GM03348 (cell line): ENCODE data around the gene FRMPD1.
"Not testable (repeated sequence)": the region's sequence is repeated elsewhere in the genome, so short reads cannot be mapped to it uniquely, and the experiment has no call there.

Experiments
- DNase-seq: peaks from one replicate; pipeline ENCODE4 v3.0.0; 2012; ENCODE audit warnings: low spot score

The FRMPD1 gene

GRCh38 chr9:37732952-37733351, 82.2 kb downstream of the FRMPD1 start:
- no peak for DNase-seq

GRCh38 chr9:37739222-37739621, 88.5 kb downstream of the FRMPD1 start:
- DNase-seq: no peak

- no peak for DNase-seq
Measured at GRCh38 chr9:37740128-37740527, 89.4 kb downstream of the FRMPD1 start.

- no peak for DNase-seq
Measured at GRCh38 chr9:37740631-37741328, 90.0 kb downstream of the FRMPD1 start.

- no peak for DNase-seq
Measured at GRCh38 chr9:37745970-37746369, 95.2 kb downstream of the FRMPD1 start.

- DNase-seq: no peak
Measured at GRCh38 chr9:37746448-37747270, 95.9 kb downstream of the FRMPD1 start.

DNA sequence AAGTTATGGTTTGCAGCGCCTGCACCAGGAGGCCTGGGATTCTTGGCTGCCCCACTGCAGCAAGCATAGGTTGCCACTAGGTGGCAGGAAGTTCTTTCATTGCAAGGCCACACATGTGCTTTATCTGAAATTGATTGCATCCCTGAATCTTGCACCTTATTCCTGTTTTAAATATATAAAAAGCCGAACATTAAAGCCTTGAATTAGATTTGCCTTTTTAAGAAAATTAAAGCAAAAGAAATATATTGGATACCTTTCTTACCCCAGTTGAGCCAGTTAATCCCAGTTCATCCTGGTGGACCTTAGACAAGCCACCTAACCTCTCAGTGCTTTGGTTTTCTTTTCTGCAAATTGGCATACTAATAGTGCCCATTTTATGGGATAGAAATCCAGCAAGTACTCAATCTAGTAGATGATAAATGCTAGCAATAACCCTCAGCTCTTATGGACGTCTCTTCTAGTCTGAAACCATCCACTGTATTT, 96.6 kb downstream of the FRMPD1 start:
- DNase-seq: peak; percentile 88

DNA sequence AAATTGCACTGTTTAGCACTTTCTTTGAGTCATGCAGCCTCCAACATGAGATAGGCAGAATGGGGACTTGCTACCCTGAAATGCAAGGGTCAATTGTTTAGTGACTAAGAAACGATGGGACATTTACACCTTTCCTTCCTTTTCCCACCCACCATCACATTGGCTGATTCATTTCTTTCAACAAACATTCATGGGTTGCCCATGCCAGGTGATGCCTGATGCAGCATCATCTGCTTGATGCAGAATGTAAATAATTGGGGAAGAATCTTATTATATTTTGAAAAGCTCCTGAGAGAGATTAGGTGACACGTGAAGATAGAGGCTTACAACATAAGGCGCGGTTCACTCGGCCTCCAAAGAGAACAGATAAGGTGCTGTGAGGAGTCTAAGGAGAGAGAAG, 98.4 kb downstream of the FRMPD1 start:
- DNase-seq: no peak

DNA sequence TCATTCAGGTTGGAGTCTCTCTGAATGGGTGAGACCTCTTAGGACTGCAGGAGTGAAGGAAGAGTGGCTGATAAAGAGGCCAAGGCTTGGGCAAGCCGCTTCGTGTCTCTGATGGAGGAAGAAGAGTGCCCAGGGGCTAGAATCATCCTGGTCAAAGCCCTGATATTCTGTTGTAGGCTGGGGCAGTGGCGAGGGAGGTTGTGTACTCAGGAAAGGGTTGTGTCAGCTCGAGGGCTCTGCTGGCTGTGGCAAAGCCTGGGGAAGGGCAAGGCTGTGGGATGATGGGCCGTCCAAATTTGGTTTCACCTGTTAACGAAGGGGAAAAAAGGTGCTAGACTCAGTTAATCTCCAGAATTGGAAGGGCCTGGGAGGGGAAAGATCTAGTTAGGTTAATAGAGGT, 100.4 kb downstream of the FRMPD1 start:
- DNase-seq: no peak

DNA sequence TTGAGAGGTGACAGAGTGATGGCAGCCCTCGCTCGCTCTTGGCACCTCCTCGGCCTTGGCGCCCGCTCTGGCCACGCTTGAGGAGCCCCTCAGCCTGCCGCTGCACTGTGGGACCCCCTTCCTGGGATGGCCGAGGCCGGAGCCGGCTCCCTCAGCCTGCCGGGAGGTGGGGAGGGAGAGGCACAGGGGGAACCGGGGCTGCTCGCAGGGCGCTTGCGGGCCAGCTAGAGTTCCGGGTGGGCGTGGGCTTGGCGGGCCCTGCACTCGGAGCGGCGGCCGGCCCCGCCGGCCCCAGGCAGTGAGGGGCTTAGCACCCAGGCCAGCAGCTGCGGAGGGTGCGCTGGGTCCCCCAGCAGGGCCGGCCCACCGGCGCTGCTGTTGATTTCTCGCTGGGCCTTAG, 101.0 kb downstream of the FRMPD1 start:
- not testable (repeated sequence) for DNase-seq

- DNase-seq: not testable (repeated sequence)
Measured at GRCh38 chr9:37752112-37752511, 101.4 kb downstream of the FRMPD1 start.

GRCh38 chr9:37752642-37753488, 102.1 kb downstream of the FRMPD1 start:
- DNase-seq: no peak

DNA sequence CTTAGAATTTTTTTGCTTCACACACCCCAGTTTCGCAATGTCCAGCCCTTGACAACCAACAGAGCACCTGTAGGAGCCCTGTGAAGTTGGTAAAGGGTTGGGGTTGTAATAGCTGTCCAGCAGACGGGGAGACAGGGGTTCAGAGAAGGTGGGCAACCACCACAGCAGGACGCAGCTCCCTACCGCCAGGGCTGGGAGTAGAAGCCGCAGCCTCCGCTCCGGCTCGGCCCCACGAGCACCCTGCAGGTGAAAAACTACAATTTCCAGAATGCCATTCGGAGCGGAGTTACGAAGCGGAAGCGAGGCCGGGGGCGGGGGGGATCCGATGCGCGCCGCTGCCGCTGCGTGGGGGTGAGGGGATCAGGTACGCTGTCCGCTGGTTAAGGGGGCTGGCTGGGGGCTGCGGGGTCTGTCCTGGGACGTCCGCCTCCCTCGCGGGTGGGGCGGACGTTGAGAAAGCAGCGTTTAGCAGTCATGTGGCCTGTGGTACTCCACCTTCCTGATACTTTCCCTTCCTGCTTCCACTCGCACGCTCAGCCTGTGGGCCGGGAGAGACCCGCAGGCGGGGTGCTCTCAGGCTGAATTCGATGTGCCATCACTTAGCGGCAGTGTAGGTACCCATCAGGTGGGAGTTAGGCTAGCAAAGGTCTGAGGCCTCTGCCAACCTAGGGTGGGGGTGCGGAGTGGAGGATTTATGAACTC, 102.9 kb downstream of the FRMPD1 start, which contains the start of gene TRMT10B:
Gene TRMT10B (plus strand): TSS at position 317 of the 702 bp plus-strand sequence. CDS start 8,127 bp downstream, outside the sequence.
- DNase-seq: peak; percentile 87

- no peak for DNase-seq
Measured at GRCh38 chr9:37758747-37759146, 108.0 kb downstream of the FRMPD1 start.

DNA sequence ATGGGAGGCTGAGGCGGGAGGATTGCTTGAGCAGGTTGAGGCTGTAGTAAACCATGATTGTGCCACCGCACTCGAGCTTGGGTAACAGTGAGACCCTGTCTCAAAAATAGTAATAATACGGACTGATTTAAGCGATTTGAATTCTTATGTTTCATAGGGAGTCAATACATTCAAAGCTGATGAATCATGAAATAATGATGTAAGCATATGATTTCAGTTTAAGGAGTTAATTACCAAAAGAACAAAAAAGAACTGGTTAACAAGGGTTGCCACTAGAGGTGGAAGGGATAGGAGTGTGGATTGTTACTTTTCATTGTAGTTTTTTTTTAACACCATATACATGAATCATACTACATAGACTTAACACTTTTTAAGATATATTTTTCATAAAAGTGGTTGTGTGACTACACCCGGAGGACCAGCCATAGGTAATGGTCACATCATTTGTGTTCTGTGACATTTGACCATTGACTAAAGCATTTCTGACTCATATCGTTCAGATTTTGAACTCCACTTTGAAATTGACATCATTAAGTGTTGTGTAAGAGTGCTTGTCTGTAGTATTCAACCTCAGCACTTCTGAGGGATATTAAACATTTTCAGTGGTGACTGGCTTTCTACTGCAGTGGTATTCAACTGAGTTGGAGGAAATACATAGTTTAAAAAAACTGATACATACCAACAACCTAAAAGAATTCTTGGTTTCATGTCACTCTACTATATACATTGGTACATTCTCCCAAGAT, 109.8 kb downstream of the FRMPD1 start:
- DNase-seq: peak; percentile 50

DNA sequence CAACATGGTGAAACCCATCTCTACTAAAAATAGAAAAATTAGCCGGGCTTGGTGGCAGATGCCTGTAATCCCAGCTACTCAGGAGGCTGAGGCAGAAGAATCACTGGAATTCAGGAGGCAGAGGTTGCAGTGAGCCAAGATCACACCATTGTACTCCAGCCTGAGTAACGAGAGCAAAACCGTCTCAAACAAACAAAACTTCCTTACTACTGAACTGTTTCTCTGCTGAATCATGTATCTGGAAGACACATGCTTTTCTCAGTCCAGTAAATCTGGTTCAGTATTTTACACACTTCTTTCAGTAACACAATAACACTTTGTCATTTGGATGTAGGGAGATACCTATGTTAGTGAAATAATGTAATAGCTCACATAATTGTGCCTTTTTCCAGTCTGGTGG, 110.8 kb downstream of the FRMPD1 start:
- peak; percentile 60 for DNase-seq

DNA sequence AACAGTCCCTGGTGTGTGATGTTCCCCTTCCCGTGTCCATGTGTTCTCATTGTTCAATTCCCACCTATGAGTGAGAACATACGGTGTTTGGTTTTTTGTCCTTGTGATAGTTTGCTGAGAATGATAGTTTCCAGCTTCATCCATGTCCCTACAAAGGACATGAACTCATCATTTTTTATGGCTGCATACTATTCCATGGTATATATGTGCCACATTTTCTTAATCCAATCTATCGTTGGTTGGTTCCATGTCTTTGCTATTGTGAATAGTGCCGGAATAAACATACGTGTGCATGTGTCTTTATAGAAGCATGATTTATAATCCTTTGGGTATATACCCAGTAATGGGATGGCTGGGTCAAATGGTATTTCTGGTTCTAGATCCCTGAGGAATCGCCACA, 114.5 kb downstream of the FRMPD1 start:
- DNase-seq: not testable (repeated sequence)

GRCh38 chr9:37769306-37769705, 118.6 kb downstream of the FRMPD1 start:
- no peak for DNase-seq

GRCh38 chr9:37769995-37770394, 119.2 kb downstream of the FRMPD1 start:
- DNase-seq: no peak

GRCh38 chr9:37775216-37775919, 124.6 kb downstream of the FRMPD1 start:
- DNase-seq: no peak
